HG02623 (cell line): Measurements from ENCODE around the gene EYS.
"Not testable (repeated sequence)": the region's sequence is repeated elsewhere in the genome, so short reads cannot be mapped to it uniquely, and the experiment has no call there.

Source experiments
- ATAC-seq: cut with Tn5 transposase; IDR thresholded peaks from one replicate; pipeline ENCODE4 v1.9.1; 2021; ENCODE audit warnings: moderate library complexity; ENCODE audit not compliant: unreplicated experiment

EYS gene

DNA sequence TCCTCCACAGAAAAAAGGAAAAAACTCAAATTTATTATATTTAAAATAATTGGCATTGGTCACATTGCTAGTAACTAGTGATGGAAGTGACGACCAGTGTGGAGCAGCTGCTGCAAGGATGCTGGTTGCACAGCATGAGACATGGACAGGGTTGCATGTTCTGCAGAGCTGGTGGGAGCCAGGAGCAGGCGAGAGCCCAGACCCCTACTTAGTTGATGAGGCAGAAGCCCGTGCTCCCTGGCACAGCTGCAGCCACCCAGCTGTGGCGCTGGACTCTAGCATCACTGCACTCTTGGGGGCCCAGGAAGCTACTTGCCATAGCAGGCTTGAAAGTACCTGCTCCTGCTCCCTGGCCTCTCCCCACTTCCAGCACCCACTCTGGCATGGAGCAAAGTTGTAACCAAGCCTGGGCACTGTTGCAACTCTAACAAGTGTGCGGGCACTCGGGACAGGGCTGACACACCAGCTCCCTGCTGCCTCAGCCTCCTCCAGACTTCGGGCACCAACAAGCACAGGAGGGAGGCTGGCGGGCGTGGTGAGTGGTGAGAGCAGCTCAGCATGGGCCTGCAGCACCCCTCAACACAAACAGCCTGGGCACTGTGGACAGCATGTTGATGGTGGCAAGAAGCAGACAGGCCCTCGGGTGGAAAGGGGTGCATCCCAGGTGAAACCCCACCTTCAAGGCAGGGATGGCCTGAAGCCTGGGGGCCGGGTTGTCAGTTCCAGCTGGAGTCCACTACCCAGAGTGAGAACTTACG is 69.6 kb downstream of the EYS start:
- ATAC-seq = no peak

DNA sequence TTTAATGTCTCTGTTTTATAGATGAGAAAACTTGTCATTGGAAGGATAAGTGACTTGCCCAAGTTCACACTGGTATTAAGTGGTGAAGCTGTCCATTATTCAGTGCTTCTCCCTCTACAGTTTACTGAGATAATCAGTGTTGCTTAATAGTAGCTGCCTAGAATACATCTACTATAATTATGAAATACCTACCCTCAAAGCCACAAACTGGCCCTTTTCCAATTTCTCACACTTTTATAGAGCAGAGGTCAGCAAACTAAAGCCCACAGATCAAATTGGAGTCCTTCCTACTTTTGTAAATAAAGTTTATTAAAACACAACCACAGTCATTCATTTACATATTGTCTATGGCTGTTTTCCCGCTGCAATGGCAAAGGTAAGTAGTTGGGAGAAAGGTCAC is 73.5 kb downstream of the EYS start:
- ATAC-seq = no peak

DNA sequence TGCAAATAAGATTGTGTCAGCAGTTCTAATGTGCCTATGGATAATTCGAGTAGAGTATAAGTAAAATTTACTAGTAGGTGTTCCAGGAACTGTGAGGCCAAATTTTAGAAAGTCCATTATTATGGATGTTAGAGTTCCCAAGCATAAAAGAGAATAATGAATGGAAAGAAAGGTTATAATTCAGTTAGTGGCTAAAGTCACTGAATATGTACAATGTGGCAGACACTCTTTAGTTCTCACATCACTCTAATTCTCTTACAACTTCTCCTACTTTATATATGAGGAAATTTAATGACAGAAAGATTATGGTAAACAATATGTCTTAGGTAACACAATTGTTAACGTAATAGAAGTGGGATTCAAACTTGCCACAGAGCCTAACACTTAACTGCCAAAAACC is 75.3 kb downstream of the EYS start:
- no peak for ATAC-seq

DNA sequence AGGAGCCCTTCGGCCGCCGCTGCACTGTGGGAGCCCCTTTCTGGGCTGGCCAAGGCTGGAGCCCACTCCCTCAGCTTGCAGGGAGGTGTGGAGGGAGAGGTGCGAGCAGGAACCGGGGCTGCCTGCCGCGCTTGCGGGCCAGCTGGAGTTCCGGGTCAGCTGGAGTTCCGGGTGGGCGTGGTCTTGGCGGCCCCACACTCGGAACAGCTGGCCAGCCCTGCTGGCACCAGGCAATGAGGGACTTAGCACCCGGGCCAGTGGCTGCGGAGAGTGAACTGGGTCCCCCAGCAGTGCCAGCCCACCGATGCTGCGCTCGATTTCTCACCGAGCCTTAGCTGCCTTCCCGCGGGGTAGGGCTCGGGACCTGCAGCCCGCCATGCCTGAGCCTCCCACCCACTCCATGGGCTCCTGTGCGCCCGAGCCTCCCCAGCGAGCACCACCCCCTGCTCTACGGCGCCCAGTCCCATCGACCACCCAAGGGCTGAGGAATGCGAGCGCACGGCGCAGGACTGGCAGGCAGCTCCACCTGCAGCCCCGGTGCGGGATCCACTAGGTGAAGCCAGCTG is 79.5 kb downstream of the EYS start:
- not testable (repeated sequence) for ATAC-seq

DNA sequence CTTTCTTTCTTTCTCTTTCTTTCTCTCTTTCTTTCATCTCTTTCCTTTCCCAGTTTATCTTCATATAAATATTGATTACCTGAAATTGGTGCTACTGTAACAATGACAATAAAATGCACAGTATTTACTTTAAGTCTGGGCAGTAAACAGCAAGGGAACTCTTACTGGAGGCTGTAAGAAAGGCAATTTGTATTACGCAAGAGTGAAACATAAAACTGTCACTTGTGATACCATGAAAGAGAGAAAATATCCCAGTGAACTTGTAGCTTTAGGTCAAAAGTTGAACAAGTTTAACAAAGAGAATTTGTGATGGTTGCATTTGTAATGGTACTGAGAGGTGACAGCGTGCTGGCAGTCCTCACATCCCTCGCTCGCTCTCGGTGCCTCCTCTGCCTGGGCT is 80.0 kb downstream of the EYS start:
- no peak for ATAC-seq

DNA sequence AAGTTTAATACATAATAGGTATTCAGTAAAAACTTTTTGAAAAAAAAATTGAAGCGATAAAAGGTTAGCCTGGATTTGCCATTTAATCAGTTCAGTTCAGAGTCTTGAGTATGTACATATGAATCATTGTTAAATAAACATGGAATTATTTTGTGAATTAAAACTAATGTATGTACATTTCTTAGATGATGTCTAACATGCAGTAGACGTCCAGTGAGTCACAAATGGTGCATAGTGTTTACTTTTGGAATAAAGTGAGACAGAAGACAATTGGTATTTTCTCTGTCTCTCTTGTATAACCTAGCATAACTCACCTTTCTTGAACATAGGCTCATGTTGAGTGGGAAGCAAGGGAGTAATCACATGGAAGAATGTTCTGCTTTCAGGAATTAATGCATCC is 83.5 kb downstream of the EYS start:
- no peak for ATAC-seq

DNA sequence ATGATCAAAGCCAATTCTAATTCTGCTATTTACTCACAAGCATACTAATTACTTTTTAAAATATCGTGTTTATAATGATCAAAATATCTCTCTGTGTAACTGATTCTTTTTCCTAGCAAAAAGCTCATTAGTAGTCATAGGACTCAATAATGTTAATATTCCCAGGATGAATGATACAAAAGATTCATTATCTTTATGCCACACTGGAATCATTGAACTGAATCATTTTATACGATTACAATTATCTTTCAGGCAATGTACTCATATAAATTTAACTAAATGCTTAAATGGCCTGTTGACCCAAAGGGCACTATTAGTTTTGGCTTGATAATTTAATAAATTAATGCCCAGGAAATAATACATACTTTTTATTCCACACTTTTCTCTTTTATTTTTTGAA is 96.3 kb downstream of the EYS start:
- ATAC-seq = no peak

DNA sequence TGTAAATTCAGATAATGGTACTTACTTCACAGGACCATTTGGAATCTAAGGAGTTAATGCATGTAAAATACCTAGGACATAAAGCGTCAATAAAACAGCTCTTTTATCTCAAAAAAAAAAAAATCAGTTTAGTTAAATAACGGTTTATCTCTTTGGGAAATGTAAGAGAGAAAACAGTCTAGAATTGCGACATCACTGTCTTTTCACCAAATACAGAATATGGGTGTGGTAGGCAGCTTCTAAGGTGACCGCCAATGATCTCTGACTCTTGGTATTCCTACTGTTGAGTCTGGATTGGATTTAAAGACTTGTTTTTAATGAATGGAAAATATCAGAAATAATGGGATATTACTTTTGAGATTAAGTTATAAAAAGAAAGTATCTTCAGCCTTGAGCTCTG is 111.5 kb downstream of the EYS start:
- no peak for ATAC-seq

DNA sequence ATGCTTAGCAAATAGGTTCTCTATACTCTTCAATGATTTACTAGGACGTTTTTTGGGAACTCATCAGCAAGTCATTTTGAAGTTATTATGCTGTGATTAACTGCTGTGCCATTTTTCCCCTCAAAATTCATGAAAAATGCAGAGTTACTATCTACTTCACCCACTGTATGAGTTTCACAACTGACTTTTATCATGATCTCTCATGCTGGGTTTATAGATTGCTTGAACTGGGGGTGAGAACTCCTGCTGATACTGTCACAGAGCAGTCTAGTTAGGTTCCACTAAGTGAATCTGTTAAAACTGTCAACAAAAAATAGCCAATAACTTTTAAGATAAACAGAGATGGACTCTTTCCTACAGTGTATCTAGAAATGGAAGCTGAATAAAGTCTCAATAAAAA is 136.7 kb downstream of the EYS start:
- no peak for ATAC-seq

DNA sequence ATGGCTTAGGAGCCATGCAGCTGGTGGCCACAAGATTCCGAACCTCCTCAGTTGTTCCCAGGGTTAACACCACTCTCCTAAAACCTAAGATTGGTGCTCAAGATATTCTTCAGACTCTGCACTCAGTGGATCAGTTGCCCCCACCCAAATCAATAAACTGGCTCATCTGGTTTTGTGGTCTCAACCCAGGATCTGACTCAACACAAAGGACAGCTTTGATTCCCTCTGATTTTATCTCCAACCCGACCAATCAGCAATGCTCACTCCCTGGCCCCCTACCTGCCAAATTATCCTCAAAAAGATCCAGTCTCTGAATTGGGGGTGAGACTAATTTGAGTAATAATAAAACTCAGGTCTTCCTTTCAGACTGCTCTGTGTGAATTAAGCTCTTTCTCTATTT is 137.5 kb downstream of the EYS start:
- no peak for ATAC-seq

DNA sequence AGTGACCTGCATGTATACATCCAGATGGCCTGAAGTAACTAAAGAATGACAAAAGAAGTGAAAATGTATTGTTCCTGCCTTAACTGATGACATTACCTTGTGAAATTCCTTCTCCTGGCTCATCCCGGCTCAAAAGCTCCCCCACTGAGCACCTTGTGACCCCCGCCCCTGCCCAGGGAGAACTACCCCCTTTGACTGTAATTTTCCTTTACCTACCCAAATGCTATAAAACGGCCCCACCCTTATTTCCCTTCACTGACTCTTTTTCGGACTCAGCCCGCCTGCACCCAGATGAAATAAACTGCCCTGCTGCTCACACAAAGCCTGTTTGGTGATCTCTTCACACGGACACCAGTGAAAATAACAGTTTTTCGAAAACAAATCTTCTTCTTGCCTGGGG is 138.0 kb downstream of the EYS start:
- ATAC-seq = not testable (repeated sequence)

DNA sequence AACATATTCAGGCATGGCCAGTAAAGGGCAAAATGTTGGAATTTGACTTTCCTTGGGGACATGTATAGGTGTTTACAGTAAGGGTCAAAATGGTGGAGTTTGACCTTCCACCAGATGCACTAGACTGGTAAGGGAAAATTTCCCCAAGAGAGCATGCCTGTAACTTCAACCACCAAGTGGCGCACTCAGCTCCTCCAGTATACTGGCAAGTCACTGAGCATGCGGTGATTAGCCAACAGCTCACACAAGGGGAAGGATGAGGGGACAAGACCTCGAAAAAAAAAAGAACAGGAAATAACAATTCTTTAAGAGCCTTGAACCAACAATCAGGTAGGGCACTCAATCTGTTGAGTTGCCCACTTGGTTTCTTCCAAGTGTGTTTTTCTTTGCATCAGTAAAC is 140.9 kb downstream of the EYS start:
- no peak for ATAC-seq

DNA sequence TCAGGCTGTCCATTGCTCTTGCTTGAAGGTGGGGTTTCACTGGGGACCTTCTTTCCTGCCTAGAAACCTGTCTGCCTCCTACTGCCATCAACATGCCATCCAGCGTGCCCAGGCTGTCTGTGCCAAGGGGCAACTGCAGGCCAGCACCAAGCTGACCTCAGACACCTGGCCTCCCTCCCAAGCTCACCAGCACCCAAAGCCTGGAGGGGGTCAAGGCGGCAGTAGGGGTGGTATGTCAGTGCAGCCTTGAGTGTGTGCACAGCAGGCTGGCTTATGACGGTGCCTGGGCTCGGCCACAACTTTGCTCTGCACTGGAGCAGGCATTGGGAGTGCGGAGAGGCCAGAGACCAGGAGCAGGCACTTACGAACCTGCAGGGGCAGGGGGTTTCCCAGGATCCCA is 149.0 kb downstream of the EYS start:
- no peak for ATAC-seq

DNA sequence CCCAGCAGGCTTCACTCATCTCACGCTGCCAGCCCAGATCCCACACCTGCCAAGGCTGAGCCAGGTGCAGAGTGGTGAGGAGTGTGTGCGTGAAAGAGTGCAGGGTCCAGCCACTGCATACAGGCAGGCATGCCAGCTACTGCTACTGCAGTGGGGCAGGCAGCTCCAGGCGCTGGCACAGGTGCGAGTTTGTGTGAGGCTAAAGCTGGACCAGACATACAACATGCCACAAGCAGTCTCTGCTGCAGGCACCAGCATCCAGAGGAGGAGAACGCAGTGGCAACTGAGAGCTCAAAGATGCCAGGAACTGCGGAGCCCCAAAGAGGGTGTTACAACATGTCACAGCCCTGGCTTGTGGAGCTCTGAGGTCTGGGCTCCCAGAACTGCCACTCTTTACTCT is 149.8 kb downstream of the EYS start:
- ATAC-seq = no peak

DNA sequence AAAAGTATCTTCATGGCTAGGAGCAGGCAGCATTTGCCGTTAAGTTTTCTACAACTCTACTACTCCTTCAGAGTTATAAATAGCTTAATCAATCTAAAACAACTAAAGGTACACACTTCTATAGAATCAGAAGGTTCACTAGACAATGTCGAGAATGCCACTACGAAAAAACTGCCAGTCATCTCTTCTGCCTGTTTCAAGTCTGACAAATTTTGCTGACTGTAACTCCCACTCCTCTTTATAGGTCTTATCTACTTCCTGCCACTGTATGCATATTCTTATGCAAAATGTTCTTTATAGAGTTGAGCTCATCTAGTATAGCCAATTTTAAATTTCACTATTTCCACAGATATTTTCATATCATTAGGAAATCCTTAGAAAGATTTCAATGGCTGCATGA is 160.1 kb downstream of the EYS start:
- ATAC-seq = no peak

DNA sequence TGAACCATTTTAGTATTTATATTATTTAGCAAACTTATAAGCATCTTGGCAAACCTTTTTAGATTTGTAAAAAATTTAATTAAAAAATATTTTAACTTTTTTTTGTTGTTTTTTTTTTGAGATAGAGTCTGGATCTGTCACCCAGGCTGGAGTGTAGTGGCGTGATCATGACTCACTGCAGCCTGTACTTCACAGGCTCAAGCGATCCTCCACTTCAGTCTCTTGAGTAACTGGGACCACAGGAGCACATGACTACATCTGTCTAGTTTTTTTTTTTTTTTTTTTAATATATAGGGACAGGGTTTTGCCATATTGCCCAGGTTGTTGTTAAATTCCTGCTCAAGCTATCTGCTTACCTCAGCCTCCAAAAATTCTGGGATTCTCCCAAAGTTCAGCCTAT is 161.1 kb downstream of the EYS start:
- no peak for ATAC-seq

DNA sequence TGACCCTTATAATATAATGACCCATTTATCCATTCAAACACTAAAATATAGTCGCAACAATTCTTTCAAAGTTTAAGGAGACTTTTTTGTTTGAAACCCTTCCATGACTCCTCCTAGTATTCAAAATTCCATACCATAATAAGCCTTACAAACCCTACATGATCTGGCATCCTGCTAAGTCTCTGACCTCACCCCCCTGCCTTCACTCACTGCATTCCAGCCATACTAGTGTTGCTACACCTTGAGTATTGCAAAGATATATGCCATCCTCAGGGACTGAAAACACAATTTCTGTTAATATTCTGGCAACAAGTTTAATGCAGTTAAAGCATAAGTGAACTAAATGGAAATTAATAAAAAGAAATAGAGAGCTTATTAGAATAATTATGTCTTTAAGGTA is 168.4 kb downstream of the EYS start:
- no peak for ATAC-seq

DNA sequence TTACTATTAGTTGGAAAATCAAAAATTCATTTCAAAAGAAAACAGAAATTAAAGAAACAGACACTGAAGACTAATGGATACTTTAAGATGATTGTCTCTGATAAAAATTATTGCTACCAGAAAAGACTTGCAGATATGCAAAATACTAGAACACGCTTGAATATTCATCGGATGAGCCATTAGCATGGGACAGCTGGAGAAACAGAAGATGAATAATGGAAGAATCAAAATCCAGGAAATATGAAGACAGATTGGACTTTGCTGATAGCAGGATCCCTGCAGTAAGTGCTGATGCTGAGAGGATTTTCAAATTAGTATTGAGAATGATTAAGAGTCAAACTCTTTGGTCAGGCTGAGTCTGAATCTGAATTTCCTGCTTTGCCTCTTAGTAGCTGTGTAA is 169.4 kb downstream of the EYS start:
- no peak for ATAC-seq

DNA sequence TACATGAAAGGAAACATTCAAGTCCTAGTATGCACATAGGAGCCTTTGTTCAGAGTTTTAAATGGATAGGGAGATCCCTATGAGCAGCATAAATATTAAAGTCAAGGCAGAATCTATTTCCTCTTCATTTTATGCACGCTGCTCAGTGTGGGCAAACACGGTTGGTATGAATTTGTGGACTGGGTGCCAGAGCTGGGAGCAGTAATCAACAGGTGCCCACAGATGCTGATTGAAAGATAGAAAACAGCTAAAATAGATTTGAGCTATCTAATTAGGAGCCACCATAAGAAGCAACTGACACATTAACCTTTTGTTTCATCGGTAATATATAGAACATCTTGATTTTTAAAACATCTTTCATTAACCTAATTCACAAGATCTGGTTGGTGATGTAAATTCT is 175.5 kb downstream of the EYS start:
- no peak for ATAC-seq

DNA sequence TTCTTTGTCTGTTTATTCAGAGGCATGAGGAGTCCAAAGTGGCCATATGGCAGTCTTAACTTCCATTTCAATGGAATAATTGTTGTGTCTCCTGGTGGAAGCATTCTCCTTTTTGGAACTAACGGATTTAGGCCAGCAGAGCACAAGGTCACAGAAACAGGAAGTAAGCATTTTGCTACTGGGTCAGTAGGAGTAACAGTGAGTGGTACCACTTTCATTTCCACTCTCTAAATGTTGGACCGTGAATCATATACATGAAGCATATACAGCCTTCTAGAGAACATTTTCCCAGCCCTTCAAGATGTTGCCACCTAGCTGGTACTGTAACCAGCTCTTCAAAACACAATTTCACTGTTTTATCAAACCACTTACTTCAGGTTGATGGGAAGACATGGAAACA is 182.8 kb downstream of the EYS start:
- ATAC-seq = no peak

DNA sequence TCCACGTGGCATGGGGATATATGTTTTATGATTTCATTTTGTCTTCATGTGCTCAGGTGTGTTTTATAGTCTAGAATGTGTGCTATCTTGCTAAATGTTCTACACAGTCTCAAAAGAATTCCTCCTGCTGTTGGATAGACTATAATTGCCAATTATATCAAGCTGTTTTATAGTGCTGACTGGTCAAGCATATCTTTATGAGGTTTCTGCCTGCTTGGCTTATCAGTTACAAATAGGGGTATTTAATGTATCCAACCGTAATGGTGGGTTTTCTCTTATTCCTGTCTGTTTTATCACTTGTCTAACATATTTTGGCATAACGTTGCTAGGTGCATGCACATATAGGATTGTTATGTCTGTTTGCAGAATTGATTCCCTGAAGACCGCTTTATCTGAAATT is 201.3 kb downstream of the EYS start:
- no peak for ATAC-seq

DNA sequence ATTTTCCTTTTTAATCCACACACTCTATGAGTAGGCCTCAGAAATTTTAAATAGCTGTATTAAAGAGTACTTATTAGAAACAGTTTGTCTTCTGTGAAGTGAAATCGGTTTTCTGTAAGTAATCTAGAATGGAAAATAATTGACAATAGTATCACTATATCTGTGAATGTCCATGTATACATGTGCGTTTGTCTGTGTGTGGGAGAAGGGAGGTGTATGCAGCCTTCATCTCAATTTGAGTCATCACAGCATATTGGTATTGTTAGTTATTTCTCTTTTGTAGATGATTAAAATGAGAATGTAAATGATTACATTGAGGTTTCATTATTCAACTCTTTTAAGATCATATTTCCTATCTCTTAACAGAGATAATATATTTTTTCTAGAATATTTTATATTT is 206.0 kb downstream of the EYS start:
- peak; percentile 72 for ATAC-seq

DNA sequence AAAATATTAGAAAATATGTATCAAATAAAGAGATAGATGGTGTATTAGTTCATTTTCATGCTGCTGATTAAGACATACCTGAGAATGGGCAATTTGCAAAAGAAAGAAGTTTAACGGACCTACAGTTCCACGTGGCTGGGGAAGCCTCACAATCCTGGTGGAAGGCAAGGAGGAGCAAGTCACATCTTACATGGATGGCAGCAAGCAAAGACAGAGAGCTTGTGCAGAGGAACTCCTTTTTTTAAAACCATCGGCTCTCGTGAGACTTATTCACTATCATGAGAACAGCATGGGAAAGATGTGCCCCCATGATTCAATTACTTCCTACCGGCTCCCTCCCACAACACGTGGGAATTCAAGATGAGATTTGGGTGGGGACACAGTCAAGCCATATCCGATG is 223.4 kb downstream of the EYS start:
- not testable (repeated sequence) for ATAC-seq
